Measurements from ENCODE around the gene LMBR1.
"Not testable (repeated sequence)": the region's sequence is repeated elsewhere in the genome, so short reads cannot be mapped to it uniquely, and the experiment has no call there.

DNA sequence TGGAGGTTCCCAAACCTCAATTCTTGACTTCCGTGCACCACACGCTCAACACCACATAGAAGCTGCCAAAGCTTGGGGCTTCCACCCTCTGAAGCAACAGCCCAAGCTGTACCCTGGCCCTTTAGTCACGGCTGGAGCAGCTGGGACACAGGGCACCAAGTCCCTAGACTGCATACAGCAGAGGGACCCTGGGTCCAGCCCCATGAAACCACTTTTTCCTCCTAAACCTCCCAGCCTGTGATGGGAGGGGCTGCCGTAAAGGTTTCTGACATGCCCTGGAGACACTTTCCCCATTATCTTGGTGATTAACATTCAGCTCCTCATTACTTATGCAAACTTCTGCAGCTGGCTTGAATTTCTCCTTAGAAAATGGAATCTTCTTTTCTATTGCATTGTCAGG is 194.5 kb downstream of the LMBR1 start:
- TF ChIP-seq EP300 (conservative IDR thresholded peaks at IDR 0.05; ENCODE audit: poor library complexity, severe bottlenecking); POLR2AphosphoS5 (IDR thresholded peaks at IDR 0.05); EZH2 (IDR thresholded peaks at IDR 0.05; ENCODE audit: borderline replicate concordance, insufficient read depth, low read length, poor library complexity, severe bottlenecking); REST (IDR thresholded peaks at IDR 0.05; ENCODE audit: borderline replicate concordance); TAF1 (IDR thresholded peaks at IDR 0.05; ENCODE audit: low read depth); MXI1 (conservative IDR thresholded peaks at IDR 0.05; ENCODE audit: poor library complexity, severe bottlenecking); SMC3 (conservative IDR thresholded peaks at IDR 0.05; ENCODE audit: poor library complexity); RAD21 (conservative IDR thresholded peaks at IDR 0.05): not testable (repeated sequence)
- TF ChIP-seq, protein P1, sequence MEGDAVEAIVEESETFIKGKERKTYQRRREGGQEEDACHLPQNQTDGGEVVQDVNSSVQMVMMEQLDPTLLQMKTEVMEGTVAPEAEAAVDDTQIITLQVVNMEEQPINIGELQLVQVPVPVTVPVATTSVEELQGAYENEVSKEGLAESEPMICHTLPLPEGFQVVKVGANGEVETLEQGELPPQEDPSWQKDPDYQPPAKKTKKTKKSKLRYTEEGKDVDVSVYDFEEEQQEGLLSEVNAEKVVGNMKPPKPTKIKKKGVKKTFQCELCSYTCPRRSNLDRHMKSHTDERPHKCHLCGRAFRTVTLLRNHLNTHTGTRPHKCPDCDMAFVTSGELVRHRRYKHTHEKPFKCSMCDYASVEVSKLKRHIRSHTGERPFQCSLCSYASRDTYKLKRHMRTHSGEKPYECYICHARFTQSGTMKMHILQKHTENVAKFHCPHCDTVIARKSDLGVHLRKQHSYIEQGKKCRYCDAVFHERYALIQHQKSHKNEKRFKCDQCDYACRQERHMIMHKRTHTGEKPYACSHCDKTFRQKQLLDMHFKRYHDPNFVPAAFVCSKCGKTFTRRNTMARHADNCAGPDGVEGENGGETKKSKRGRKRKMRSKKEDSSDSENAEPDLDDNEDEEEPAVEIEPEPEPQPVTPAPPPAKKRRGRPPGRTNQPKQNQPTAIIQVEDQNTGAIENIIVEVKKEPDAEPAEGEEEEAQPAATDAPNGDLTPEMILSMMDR (IDR thresholded peaks at IDR 0.05; ENCODE audit: poor library complexity, severe bottlenecking) = not testable (repeated sequence)
